GM23338 (cell line): ENCODE results near the gene GUCY2F. TPM values are rescaled to one million over a fixed set of nuclear protein-coding genes. Genes with fewer than 3 reads are reported as not detected.

ENCODE experiments used
- ATAC-seq: fragments of 200-7000 bp; cut with Tn5 transposase; 3 replicates; pipeline ENCODE4 v1.9.1; 2020
- DNase-seq: peaks from one replicate; pipeline ENCODE4 v3.0.0-alpha.2; 2015; ENCODE audit warnings: low spot score
- H2AFZ ChIP-seq: fragments of 200-600 bp; sonication (generic); 2 replicates; pipeline ENCODE4 v1.8.0; 2016; ENCODE audit warnings: antibody characterized with exemption, mild to moderate bottlenecking, moderate library complexity
- H3F3A ChIP-seq: fragments of 200-600 bp; sonication (generic); replicated peaks from 2 replicates; pipeline ENCODE4 v1.8.0; 2017; ENCODE audit warnings: antibody characterized with exemption, mixed run types, low read depth
- H3K27ac ChIP-seq: fragments of 200-600 bp; sonication (generic); 2 replicates; pipeline ENCODE4 v1.6.1; 2016; ENCODE audit warnings: low read depth
- H3K27me3 ChIP-seq: fragments of 200-600 bp; sonication (generic); 2 replicates; pipeline ENCODE4 v1.8.0; 2016; ENCODE audit warnings: mild to moderate bottlenecking, mixed run types, moderate library complexity; ENCODE audit not compliant: insufficient read depth
- H3K36me3 ChIP-seq: fragments of 200-600 bp; sonication (generic); 2 replicates; pipeline ENCODE4 v1.8.0; 2016; ENCODE audit warnings: mild to moderate bottlenecking; ENCODE audit not compliant: insufficient read depth
- H3K4me1 ChIP-seq: fragments of 200-600 bp; sonication (generic); 2 replicates; pipeline ENCODE4 v1.8.0; 2016; ENCODE audit warnings: mild to moderate bottlenecking, moderate library complexity; ENCODE audit not compliant: insufficient read depth
- H3K4me2 ChIP-seq: fragments of 200-600 bp; sonication (generic); 2 replicates; pipeline ENCODE4 v1.7.1; 2017; ENCODE audit warnings: mixed run types
- H3K4me3 ChIP-seq: fragments of 200-600 bp; sonication (generic); 2 replicates; pipeline ENCODE4 v1.6.1; 2016; ENCODE audit warnings: mixed run types
- H3K79me2 ChIP-seq: fragments of 200-600 bp; sonication (generic); replicated peaks from 2 replicates; pipeline ENCODE4 v1.8.0; 2017; ENCODE audit warnings: mild to moderate bottlenecking; ENCODE audit not compliant: insufficient read depth
- H3K9me2 ChIP-seq: fragments of 200-600 bp; sonication (generic); 2 replicates; pipeline ENCODE4 v1.8.0; 2017; ENCODE audit not compliant: insufficient read depth
- H4K20me1 ChIP-seq: fragments of 200-600 bp; sonication (generic); replicated peaks from 2 replicates; pipeline ENCODE4 v1.8.0; 2017; ENCODE audit warnings: mild to moderate bottlenecking; ENCODE audit not compliant: insufficient read depth
- H3K27ac Mint-ChIP-seq: 2 replicates; pipeline ENCODE4 v1.8.0; 2020; ENCODE audit warnings: inconsistent platforms, mild to moderate bottlenecking, moderate library complexity, mixed read lengths
- H3K27me3 Mint-ChIP-seq: 3 replicates; pipeline ENCODE4 v1.8.0; 2022; ENCODE audit warnings: low read depth, mild to moderate bottlenecking, moderate library complexity, mixed read lengths, inconsistent platforms; ENCODE audit not compliant: insufficient read depth, poor library complexity
- H3K36me3 Mint-ChIP-seq: 3 replicates; pipeline ENCODE4 v1.8.0; 2021; ENCODE audit warnings: low read depth, mild to moderate bottlenecking, inconsistent platforms, moderate library complexity, mixed read lengths
- H3K4me1 Mint-ChIP-seq: 3 replicates; pipeline ENCODE4 v1.8.0; 2020; ENCODE audit warnings: mild to moderate bottlenecking, inconsistent platforms, mixed read lengths
- H3K4me3 Mint-ChIP-seq: 3 replicates; pipeline ENCODE4 v1.8.0; 2021; ENCODE audit warnings: moderate library complexity, mild to moderate bottlenecking, inconsistent platforms, mixed read lengths
- H3K9me3 Mint-ChIP-seq: 3 replicates; pipeline ENCODE4 v1.8.0; 2020; ENCODE audit warnings: moderate library complexity, mild to moderate bottlenecking, inconsistent platforms, mixed read lengths
- CREB1 ChIP-seq: fragments of 250-450 bp; sonication (Bioruptor Pico); IDR thresholded peaks from 2 replicates; pipeline ENCODE4 v1.5.0; 2020; ENCODE audit warnings: low read depth, mild to moderate bottlenecking, moderate library complexity
- EZH2 ChIP-seq: fragments of 200-600 bp; sonication (generic); IDR thresholded peaks from one replicate; pipeline ENCODE4 v1.8.0; 2017; ENCODE audit warnings: antibody characterized with exemption, mild to moderate bottlenecking, low read depth; ENCODE audit not compliant: unreplicated experiment
- EZH2phosphoT487 ChIP-seq: fragments of 200-600 bp; sonication (generic); IDR thresholded peaks from one replicate; pipeline ENCODE4 v1.8.1; 2018; ENCODE audit warnings: antibody characterized with exemption; ENCODE audit not compliant: unreplicated experiment
- JUNB ChIP-seq: IDR thresholded peaks from one replicate; pipeline ENCODE4 v1.6.1; 2016; ENCODE audit warnings: antibody characterized with exemption; ENCODE audit not compliant: unreplicated experiment
- NANOG ChIP-seq: IDR thresholded peaks from 2 replicates; pipeline ENCODE4 v1.6.1; 2016; ENCODE audit warnings: antibody characterized with exemption, borderline replicate concordance
- POLR2AphosphoS5 ChIP-seq: IDR thresholded peaks from 2 replicates; pipeline ENCODE4 v1.6.1; 2016; ENCODE audit warnings: antibody characterized with exemption, low read depth
- STAT1 ChIP-seq: IDR thresholded peaks from one replicate; pipeline ENCODE4 v1.6.1; 2016; ENCODE audit warnings: antibody characterized with exemption; ENCODE audit not compliant: unreplicated experiment
- ZNF114 ChIP-seq: fragments of 250-450 bp; sonication (Bioruptor Pico); IDR thresholded peaks from 2 replicates; pipeline ENCODE4 v1.5.0; 2020; ENCODE audit warnings: mild to moderate bottlenecking, moderate library complexity
- ZNF331 ChIP-seq: fragments of 250-450 bp; sonication (Bioruptor Pico); IDR thresholded peaks from 2 replicates; pipeline ENCODE4 v1.5.0; 2020; ENCODE audit warnings: low read depth, mild to moderate bottlenecking, moderate library complexity
- ZNF462 ChIP-seq: fragments of 250-450 bp; sonication (Bioruptor Pico); IDR thresholded peaks from 2 replicates; pipeline ENCODE4 v1.5.0; 2020; ENCODE audit warnings: mild to moderate bottlenecking, moderate library complexity
- polyA plus RNA-seq: library from polyadenylated mRNA; unstranded; fragments of >200 nt; fragmentation: Nextera tagmentation; extraction: Ambion mirVana; gene quantifications from 2 replicates; pipeline ENCODE4 v1.2.1, GENCODE V29; 2016
- total RNA-seq: library from RNA; depleted of rRNA; stranded (reverse); fragments of >200 nt; shearing (Covaris generic); gene quantifications from 2 replicates; pipeline ENCODE4 v1.2.3, GENCODE V29; 2014
- TF ChIP-seq, protein P1 (sequence below): IDR thresholded peaks from 2 replicates; pipeline ENCODE4 v1.6.1; 2016; ENCODE audit warnings: antibody characterized with exemption
- TF ChIP-seq, protein P2 (sequence below): IDR thresholded peaks from one replicate; pipeline ENCODE4 v1.6.1; 2018; ENCODE audit warnings: antibody characterized with exemption; ENCODE audit not compliant: unreplicated experiment
- TF ChIP-seq, protein P3 (sequence below), 2 experiments: fragments of 200-600 bp in 1 of 2; sonication (generic) in 1 of 2; conservative IDR thresholded peaks; 2 replicates each; pipeline versions ENCODE4 v1.5.1 to v1.6.1; 2016 to 2017; ENCODE audit warnings: antibody characterized with exemption in 2 of 2, low read depth in 2 of 2, mild to moderate bottlenecking in 2 of 2, moderate library complexity in 1 of 2

GUCY2F gene
- total and polyA plus RNA-seq, 2 experiments from 2014 or later, result 0.06 to 0.10 TPM

DNA sequence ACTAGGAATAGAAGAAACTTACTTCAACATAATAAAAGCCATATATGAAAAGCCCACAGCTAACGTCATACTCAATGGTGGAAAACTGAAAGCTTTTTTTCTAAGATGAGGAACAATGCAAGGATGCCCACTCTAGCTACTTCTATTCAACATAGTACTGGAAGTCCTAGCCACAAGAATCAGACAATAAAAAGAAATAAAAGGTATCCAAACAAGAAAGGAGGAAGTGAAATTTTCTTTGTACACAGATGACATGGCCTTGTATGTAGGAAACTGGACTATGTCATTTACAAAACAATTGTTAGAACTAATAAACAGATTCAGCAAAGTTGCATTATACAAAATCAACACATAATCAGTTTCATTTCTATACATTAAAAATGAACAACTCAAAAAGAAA is 29.2 kb upstream of the GUCY2F start:
- no peaks in the 10 kb centered on the region for H3K9me2 ChIP-seq
- no peaks in the 10 kb centered on the region for H3K36me3 Mint-ChIP-seq
- no peaks in the 10 kb centered on the region for H4K20me1 ChIP-seq
- TF ChIP-seq, protein P1, sequence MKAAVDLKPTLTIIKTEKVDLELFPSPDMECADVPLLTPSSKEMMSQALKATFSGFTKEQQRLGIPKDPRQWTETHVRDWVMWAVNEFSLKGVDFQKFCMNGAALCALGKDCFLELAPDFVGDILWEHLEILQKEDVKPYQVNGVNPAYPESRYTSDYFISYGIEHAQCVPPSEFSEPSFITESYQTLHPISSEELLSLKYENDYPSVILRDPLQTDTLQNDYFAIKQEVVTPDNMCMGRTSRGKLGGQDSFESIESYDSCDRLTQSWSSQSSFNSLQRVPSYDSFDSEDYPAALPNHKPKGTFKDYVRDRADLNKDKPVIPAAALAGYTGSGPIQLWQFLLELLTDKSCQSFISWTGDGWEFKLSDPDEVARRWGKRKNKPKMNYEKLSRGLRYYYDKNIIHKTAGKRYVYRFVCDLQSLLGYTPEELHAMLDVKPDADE, result no peak
- no peak for TF ChIP-seq ZNF114 (CRISPR knock-in tag)
- no peak for TF ChIP-seq JUNB
- TF ChIP-seq NANOG, result no peak
- TF ChIP-seq STAT1, result no peak
- no peak for TF ChIP-seq ZNF331 (CRISPR knock-in tag)
- TF ChIP-seq, protein P2, sequence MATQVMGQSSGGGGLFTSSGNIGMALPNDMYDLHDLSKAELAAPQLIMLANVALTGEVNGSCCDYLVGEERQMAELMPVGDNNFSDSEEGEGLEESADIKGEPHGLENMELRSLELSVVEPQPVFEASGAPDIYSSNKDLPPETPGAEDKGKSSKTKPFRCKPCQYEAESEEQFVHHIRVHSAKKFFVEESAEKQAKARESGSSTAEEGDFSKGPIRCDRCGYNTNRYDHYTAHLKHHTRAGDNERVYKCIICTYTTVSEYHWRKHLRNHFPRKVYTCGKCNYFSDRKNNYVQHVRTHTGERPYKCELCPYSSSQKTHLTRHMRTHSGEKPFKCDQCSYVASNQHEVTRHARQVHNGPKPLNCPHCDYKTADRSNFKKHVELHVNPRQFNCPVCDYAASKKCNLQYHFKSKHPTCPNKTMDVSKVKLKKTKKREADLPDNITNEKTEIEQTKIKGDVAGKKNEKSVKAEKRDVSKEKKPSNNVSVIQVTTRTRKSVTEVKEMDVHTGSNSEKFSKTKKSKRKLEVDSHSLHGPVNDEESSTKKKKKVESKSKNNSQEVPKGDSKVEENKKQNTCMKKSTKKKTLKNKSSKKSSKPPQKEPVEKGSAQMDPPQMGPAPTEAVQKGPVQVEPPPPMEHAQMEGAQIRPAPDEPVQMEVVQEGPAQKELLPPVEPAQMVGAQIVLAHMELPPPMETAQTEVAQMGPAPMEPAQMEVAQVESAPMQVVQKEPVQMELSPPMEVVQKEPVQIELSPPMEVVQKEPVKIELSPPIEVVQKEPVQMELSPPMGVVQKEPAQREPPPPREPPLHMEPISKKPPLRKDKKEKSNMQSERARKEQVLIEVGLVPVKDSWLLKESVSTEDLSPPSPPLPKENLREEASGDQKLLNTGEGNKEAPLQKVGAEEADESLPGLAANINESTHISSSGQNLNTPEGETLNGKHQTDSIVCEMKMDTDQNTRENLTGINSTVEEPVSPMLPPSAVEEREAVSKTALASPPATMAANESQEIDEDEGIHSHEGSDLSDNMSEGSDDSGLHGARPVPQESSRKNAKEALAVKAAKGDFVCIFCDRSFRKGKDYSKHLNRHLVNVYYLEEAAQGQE, result no peak
- no peak for TF ChIP-seq EZH2
- TF ChIP-seq EZH2phosphoT487, result no peak
- TF ChIP-seq ZNF462 (CRISPR knock-in tag), result no peak
- TF ChIP-seq POLR2AphosphoS5, result no peak
- TF ChIP-seq CREB1 (CRISPR knock-in tag), result no peak
- TF ChIP-seq, protein P3, sequence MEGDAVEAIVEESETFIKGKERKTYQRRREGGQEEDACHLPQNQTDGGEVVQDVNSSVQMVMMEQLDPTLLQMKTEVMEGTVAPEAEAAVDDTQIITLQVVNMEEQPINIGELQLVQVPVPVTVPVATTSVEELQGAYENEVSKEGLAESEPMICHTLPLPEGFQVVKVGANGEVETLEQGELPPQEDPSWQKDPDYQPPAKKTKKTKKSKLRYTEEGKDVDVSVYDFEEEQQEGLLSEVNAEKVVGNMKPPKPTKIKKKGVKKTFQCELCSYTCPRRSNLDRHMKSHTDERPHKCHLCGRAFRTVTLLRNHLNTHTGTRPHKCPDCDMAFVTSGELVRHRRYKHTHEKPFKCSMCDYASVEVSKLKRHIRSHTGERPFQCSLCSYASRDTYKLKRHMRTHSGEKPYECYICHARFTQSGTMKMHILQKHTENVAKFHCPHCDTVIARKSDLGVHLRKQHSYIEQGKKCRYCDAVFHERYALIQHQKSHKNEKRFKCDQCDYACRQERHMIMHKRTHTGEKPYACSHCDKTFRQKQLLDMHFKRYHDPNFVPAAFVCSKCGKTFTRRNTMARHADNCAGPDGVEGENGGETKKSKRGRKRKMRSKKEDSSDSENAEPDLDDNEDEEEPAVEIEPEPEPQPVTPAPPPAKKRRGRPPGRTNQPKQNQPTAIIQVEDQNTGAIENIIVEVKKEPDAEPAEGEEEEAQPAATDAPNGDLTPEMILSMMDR (conservative IDR thresholded peaks at IDR 0.05; ENCODE audit: low read depth in 2 of 2), result no peak
- no peaks in the 10 kb centered on the region for H3K9me3 Mint-ChIP-seq
- no peak overlapping the region for H3K27ac Mint-ChIP-seq
- H3K27ac ChIP-seq, result no peak overlapping the region
- H3K4me3 Mint-ChIP-seq, result no peak overlapping the region
- no peaks in the 10 kb centered on the region for H3K4me1 ChIP-seq
- H3K4me1 Mint-ChIP-seq, result no peaks in the 10 kb centered on the region
- no peaks in the 10 kb centered on the region for H3K27me3 ChIP-seq
- H2AFZ ChIP-seq, result no peak overlapping the region
- no peaks in the 10 kb centered on the region for H3K36me3 ChIP-seq
- ATAC-seq (no peak), DNase-seq (no peak)
- no peaks in the 10 kb centered on the region for H3K79me2 ChIP-seq
- no peaks in the 10 kb centered on the region for H3K27me3 Mint-ChIP-seq
- no peak overlapping the region for H3K4me2 ChIP-seq
- no peak overlapping the region for H3K4me3 ChIP-seq
- no peaks in the 10 kb centered on the region for H3F3A ChIP-seq
